GM12873 (cell line): ENCODE measurements around the gene IRF2.

Experiments used
- CTCF ChIP-seq: IDR thresholded peaks from 2 replicates; pipeline ENCODE4 v1.5.1; 2012; ENCODE audit warnings: low read depth, mild to moderate bottlenecking, moderate library complexity, low read length, control low read depth; ENCODE audit not compliant: insufficient read depth; ENCODE audit errors: missing control alignments

Gene IRF2

GRCh38 chr4:184473499-184474262 lies 669 bp downstream of the IRF2 start:
- TF ChIP-seq CTCF, result no peak

GRCh38 chr4:184472614-184473498 lies 1.5 kb downstream of the IRF2 start:
- no peak for TF ChIP-seq CTCF

GRCh38 chr4:184471881-184472613 lies 2.3 kb downstream of the IRF2 start:
- TF ChIP-seq CTCF, result no peak

- no peak for TF ChIP-seq CTCF
Measured at GRCh38 chr4:184470785-184471110, 3.6 kb downstream of the IRF2 start.

GRCh38 chr4:184466634-184467033 lies 7.7 kb downstream of the IRF2 start:
- no peak for TF ChIP-seq CTCF

GRCh38 chr4:184464759-184465454 lies 9.4 kb downstream of the IRF2 start:
- TF ChIP-seq CTCF, result no peak
